ENCODE measurements around the gene CYP2D6.
"Not testable (repeated sequence)": the region's sequence is repeated elsewhere in the genome, so short reads cannot be mapped to it uniquely, and the experiment has no call there.

DNA sequence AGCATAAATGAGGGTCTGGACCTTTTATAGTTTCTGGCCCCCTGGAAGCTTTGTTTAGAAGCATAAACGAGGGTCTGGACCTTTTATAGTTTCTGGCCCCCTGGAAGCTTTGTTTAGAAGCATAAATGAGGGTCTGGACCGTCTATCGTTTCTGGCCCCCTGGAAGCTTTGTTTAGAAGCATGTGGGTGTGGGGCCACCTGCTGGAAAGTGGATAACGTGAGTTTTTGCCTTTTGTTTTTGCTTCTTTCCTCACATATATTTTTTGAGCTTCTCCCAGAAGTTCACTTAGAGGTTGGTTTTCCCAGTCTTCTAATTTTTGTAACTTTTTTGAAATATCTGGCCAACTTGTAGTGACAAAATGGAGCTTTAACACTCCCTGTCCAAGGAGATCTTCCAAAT, 17.8 kb downstream of the CYP2D6 start:
- TF ChIP-seq, protein P1, sequence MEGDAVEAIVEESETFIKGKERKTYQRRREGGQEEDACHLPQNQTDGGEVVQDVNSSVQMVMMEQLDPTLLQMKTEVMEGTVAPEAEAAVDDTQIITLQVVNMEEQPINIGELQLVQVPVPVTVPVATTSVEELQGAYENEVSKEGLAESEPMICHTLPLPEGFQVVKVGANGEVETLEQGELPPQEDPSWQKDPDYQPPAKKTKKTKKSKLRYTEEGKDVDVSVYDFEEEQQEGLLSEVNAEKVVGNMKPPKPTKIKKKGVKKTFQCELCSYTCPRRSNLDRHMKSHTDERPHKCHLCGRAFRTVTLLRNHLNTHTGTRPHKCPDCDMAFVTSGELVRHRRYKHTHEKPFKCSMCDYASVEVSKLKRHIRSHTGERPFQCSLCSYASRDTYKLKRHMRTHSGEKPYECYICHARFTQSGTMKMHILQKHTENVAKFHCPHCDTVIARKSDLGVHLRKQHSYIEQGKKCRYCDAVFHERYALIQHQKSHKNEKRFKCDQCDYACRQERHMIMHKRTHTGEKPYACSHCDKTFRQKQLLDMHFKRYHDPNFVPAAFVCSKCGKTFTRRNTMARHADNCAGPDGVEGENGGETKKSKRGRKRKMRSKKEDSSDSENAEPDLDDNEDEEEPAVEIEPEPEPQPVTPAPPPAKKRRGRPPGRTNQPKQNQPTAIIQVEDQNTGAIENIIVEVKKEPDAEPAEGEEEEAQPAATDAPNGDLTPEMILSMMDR (IDR thresholded peaks at IDR 0.05): not testable (repeated sequence)
- TF ChIP-seq POLR2A (IDR thresholded peaks at IDR 0.05): not testable (repeated sequence)
